CD4-positive, alpha-beta memory T cell (primary cell): Measurements from ENCODE around the gene SLC16A10. TPM values are rescaled to one million over a fixed set of nuclear protein-coding genes. Genes with fewer than 3 reads are reported as not detected.

Source experiments
- CTCF ChIA-PET: fragments of 350-600 bp; sonication (Branson Sonifier 250); formaldehyde crosslinking; loops from one replicate; lab custom pipeline; 2021; ENCODE audit warnings: inconsistent platforms; ENCODE audit not compliant: partially characterized antibody; lab: Charles Lee
- POLR2A ChIA-PET: fragments of 350-600 bp; sonication (Branson Sonifier 250); formaldehyde crosslinking; loops from one replicate; lab custom pipeline; 2021; ENCODE audit not compliant: partially characterized antibody; lab: Charles Lee
- DNase-seq, 5 donors: peaks; one replicate each; pipeline versions ENCODE4 v3.0.0 to v3.0.0-alpha.2; 2020 to 2022; ENCODE audit warnings: mixed read lengths in 1 of 5
- H3K27ac ChIP-seq: one replicate; pipeline ENCODE4 v1.7.0; 2013; ENCODE audit warnings: low read depth, low read length
- H3K27me3 ChIP-seq: 2 replicates; pipeline ENCODE4 v1.7.0; 2013; ENCODE audit warnings: mild to moderate bottlenecking, low read length, moderate library complexity; ENCODE audit not compliant: insufficient read depth
- H3K36me3 ChIP-seq: 2 replicates; pipeline ENCODE4 v1.7.0; 2013; ENCODE audit warnings: mild to moderate bottlenecking, low read length, moderate library complexity; ENCODE audit not compliant: insufficient read depth
- H3K4me1 ChIP-seq: 2 replicates; pipeline ENCODE4 v1.7.0; 2013; ENCODE audit warnings: mild to moderate bottlenecking, low read length, moderate library complexity; ENCODE audit not compliant: insufficient read depth
- H3K4me3 ChIP-seq, 2 donors: one replicate each; pipeline ENCODE4 v1.7.0; 2013; ENCODE audit warnings: low read length in 2 of 2, mild to moderate bottlenecking in 1 of 2
- H3K9me3 ChIP-seq, 2 donors: one replicate each; pipeline ENCODE4 v1.7.0; 2013; ENCODE audit warnings: low read length in 2 of 2, control low read depth in 1 of 2; ENCODE audit not compliant: control insufficient read depth in 1 of 2
- H3K27ac Mint-ChIP-seq, 7 donors: one replicate each; pipeline ENCODE4 v1.8.0; 2020 to 2021; ENCODE audit warnings: mixed read lengths in 7 of 7, mild to moderate bottlenecking in 6 of 7, inconsistent platforms in 3 of 7, moderate library complexity in 3 of 7
- H3K27me3 Mint-ChIP-seq, 2 donors: one replicate each; pipeline ENCODE4 v1.8.0; 2020 to 2021; ENCODE audit warnings: mixed read lengths in 2 of 2
- H3K36me3 Mint-ChIP-seq, 2 donors: one replicate each; pipeline ENCODE4 v1.8.0; 2020 to 2021; ENCODE audit warnings: mixed read lengths in 2 of 2, inconsistent platforms in 1 of 2, mild to moderate bottlenecking in 1 of 2
- H3K4me1 Mint-ChIP-seq, 4 donors: one replicate each; pipeline ENCODE4 v1.8.0; 2020 to 2021; ENCODE audit warnings: mixed read lengths in 4 of 4, mild to moderate bottlenecking in 1 of 4
- H3K4me3 Mint-ChIP-seq, 8 donors: one replicate each; pipeline ENCODE4 v1.8.0; 2020 to 2021; ENCODE audit warnings: mixed read lengths in 8 of 8, mild to moderate bottlenecking in 7 of 8, moderate library complexity in 6 of 8, inconsistent platforms in 3 of 8
- H3K9me3 Mint-ChIP-seq, 8 donors: one replicate each; pipeline ENCODE4 v1.8.0; 2020 to 2021; ENCODE audit warnings: mixed read lengths in 8 of 8, mild to moderate bottlenecking in 5 of 8, inconsistent platforms in 3 of 8, moderate library complexity in 1 of 8
- intact Hi-C: fragments of 100-400 bp; cut with micrococcal nuclease; formaldehyde crosslinking; loops from one replicate; pipeline ENCODE4 v1.15.1; 2023
- polyA plus RNA-seq, 2 donors: library from polyadenylated mRNA; unstranded; fragments of 300-500 nt; fragmentation: Illumina TruSeq; gene quantifications; one replicate each; pipeline ENCODE4 v1.2.3, GENCODE V29; 2021
- total RNA-seq, 2 experiments: library from RNA; stranded (reverse); gene quantifications; one replicate each; pipeline ENCODE4 v1.2.3, GENCODE V29; 2021

SLC16A10 gene
- total and polyA plus RNA-seq, 4 experiments from 2014 or later, result 5.6 to 11.2 (median 8.7) TPM

- intact Hi-C loops, result no loop called here
- no peaks in the 10 kb centered on the region for H3K9me3 ChIP-seq
- no peak overlapping the region for H3K4me3 Mint-ChIP-seq
- H3K27ac ChIP-seq, result no peak overlapping the region
- H3K4me3 ChIP-seq, result no peak overlapping the region
- peak overlapping the region in 1 of 7 donors; percentile 27 for H3K27ac Mint-ChIP-seq
- H3K27me3 ChIP-seq, result no peaks in the 10 kb centered on the region
- peaks cover 27% of the 10 kb centered on the region for H3K4me1 ChIP-seq
- peaks cover 15 to 51% (median 26%) of the 10 kb centered on the region in 4 donors for H3K4me1 Mint-ChIP-seq
- H3K27me3 Mint-ChIP-seq, result no peaks in the 10 kb centered on the region
- no peak for DNase-seq
- ChIA-PET CTCF (interaction anchor here (0.5 to 1.4 kb wide), 3 partner anchors 66 to 763 kb away, joined by 3 to 4 read pairs (median 3); no protein-coding TSS in a partner anchor), POLR2A (no interaction called here)
- peaks cover 24% of the 10 kb centered on the region for H3K36me3 ChIP-seq
- peaks cover 50 to 56% of the 10 kb centered on the region in 2 donors for H3K36me3 Mint-ChIP-seq
- peaks cover 0 to 1% (median 0%) of the 10 kb centered on the region in 8 donors for H3K9me3 Mint-ChIP-seq
Observed at GRCh38 chr6:111265842-111266241, 178.5 kb downstream of the SLC16A10 start.

GRCh38 chr6:111266276-111266675 lies 179.0 kb downstream of the SLC16A10 start:
- Histone ChIP-seq H3K36me3 (peaks cover 24% of the 10 kb centered on the region), H3K27me3 (no peaks in the 10 kb centered on the region), H3K27ac (no peak overlapping the region), H3K4me1 (peaks cover 23% of the 10 kb centered on the region), H3K9me3 (no peaks in the 10 kb centered on the region), H3K4me3 (no peak overlapping the region)
- Mint-ChIP-seq H3K4me3 (no peak overlapping the region), H3K27me3 (no peaks in the 10 kb centered on the region), H3K36me3 (peaks cover 49 to 56% of the 10 kb centered on the region in 2 donors), H3K4me1 (peaks cover 12 to 47% (median 22%) of the 10 kb centered on the region in 4 donors), H3K27ac (no peak overlapping the region), H3K9me3 (peaks cover 0 to 1% (median 0%) of the 10 kb centered on the region in 8 donors)
- ChIA-PET CTCF (interaction anchor here (0.5 kb wide), 1 partner anchor 66 kb away, joined by 3 read pairs; no protein-coding TSS in a partner anchor), POLR2A (no interaction called here)
- intact Hi-C loops, result no loop called here
- no peak for DNase-seq

- no peaks in the 10 kb centered on the region for H3K9me3 ChIP-seq
- H3K27ac ChIP-seq, result no peak overlapping the region
- no peak overlapping the region for H3K4me3 ChIP-seq
- CTCF ChIA-PET, result interaction anchor here (4.1 kb wide), 1 partner anchor 9 kb away, joined by 19 read pairs; a partner anchor contains a TSS
- H3K36me3 Mint-ChIP-seq, result peaks cover 54 to 58% of the 10 kb centered on the region in 2 donors
- peaks cover 10 to 39% (median 18%) of the 10 kb centered on the region in 4 donors for H3K4me1 Mint-ChIP-seq
- H3K9me3 Mint-ChIP-seq, result peaks cover 0 to 5% (median under 1%) of the 10 kb centered on the region in 8 donors
- peaks cover 13% of the 10 kb centered on the region for H3K4me1 ChIP-seq
- peaks cover 24% of the 10 kb centered on the region for H3K36me3 ChIP-seq
- H3K27ac Mint-ChIP-seq, result peak overlapping the region in 2 of 7 donors; percentile 18 to 53
- H3K4me3 Mint-ChIP-seq, result peak overlapping the region in 1 of 8 donors; percentile 2
- H3K27me3 Mint-ChIP-seq, result no peaks in the 10 kb centered on the region
- intact Hi-C loops, result no loop called here
- no peaks in the 10 kb centered on the region for H3K27me3 ChIP-seq
- POLR2A ChIA-PET, result no interaction called here
- DNase-seq, result no peak
Observed at GRCh38 chr6:111267764-111268333, 180.5 kb downstream of the SLC16A10 start.

GRCh38 chr6:111269401-111269970 lies 182.2 kb downstream of the SLC16A10 start:
- Histone ChIP-seq H3K36me3 (peaks cover 19% of the 10 kb centered on the region), H3K27me3 (no peaks in the 10 kb centered on the region), H3K9me3 (no peaks in the 10 kb centered on the region), H3K4me1 (peaks cover 12% of the 10 kb centered on the region), H3K4me3 (no peak overlapping the region), H3K27ac (no peak overlapping the region)
- ChIA-PET CTCF (interaction anchor here (4.1 kb wide), 1 partner anchor 11 kb away, joined by 19 read pairs; a partner anchor contains a TSS), POLR2A (no interaction called here)
- Mint-ChIP-seq H3K9me3 (peaks cover 0 to 20% (median 17%) of the 10 kb centered on the region in 8 donors), H3K36me3 (peaks cover 62 to 66% of the 10 kb centered on the region in 2 donors), H3K4me1 (peaks cover 9 to 39% (median 18%) of the 10 kb centered on the region in 4 donors), H3K4me3 (no peak overlapping the region), H3K27me3 (no peaks in the 10 kb centered on the region), H3K27ac (no peak overlapping the region)
- intact Hi-C loops, result no loop called here
- no peak for DNase-seq

GRCh38 chr6:111270121-111270520 lies 182.8 kb downstream of the SLC16A10 start:
- Histone ChIP-seq H3K36me3 (peaks cover 22% of the 10 kb centered on the region), H3K4me1 (peaks cover 12% of the 10 kb centered on the region), H3K9me3 (no peaks in the 10 kb centered on the region), H3K27me3 (no peaks in the 10 kb centered on the region), H3K27ac (no peak overlapping the region), H3K4me3 (no peak overlapping the region)
- Mint-ChIP-seq H3K4me3 (no peak overlapping the region), H3K27me3 (no peaks in the 10 kb centered on the region), H3K9me3 (peaks cover 0 to 26% (median 23%) of the 10 kb centered on the region in 8 donors), H3K36me3 (peaks cover 67 to 72% of the 10 kb centered on the region in 2 donors), H3K27ac (peak overlapping the region in 1 of 7 donors; percentile 53), H3K4me1 (peaks cover 9 to 39% (median 18%) of the 10 kb centered on the region in 4 donors)
- ChIA-PET CTCF (interaction anchor here (4.1 kb wide), 1 partner anchor 11 kb away, joined by 19 read pairs; a partner anchor contains a TSS), POLR2A (no interaction called here)
- DNase-seq, result no peak
- intact Hi-C loops, result no loop called here

- no peak overlapping the region for H3K27ac Mint-ChIP-seq
Observed at GRCh38 chr6:111274593-111275217, 187.4 kb downstream of the SLC16A10 start.

GRCh38 chr6:111276335-111276734 lies 189.0 kb downstream of the SLC16A10 start:
- Histone ChIP-seq H3K27me3 (no peaks in the 10 kb centered on the region), H3K27ac (no peak overlapping the region), H3K9me3 (no peaks in the 10 kb centered on the region), H3K4me1 (no peaks in the 10 kb centered on the region), H3K36me3 (peaks cover 22% of the 10 kb centered on the region), H3K4me3 (no peak overlapping the region)
- no peak for DNase-seq
- no peaks in the 10 kb centered on the region for H3K27me3 Mint-ChIP-seq
- H3K9me3 Mint-ChIP-seq, result peaks cover 0 to 34% (median 30%) of the 10 kb centered on the region in 8 donors
- ChIA-PET CTCF (interaction anchor here (1.7 kb wide), 1 partner anchor 17 kb away, joined by 5 read pairs; a partner anchor contains a TSS), POLR2A (no interaction called here)
- peaks cover 0 to 7% (median 1%) of the 10 kb centered on the region in 4 donors for H3K4me1 Mint-ChIP-seq
- H3K27ac Mint-ChIP-seq, result no peak overlapping the region
- H3K36me3 Mint-ChIP-seq, result peaks cover 79 to 81% of the 10 kb centered on the region in 2 donors
- no peak overlapping the region for H3K4me3 Mint-ChIP-seq
- intact Hi-C loops, result no loop called here

More at GRCh38 chr6:111274593-111275217, 187.4 kb downstream of the SLC16A10 start:
- H3K4me1 ChIP-seq, result no peaks in the 10 kb centered on the region
- peaks cover 0 to 36% (median 30%) of the 10 kb centered on the region in 8 donors for H3K9me3 Mint-ChIP-seq
- H3K27ac ChIP-seq, result no peak overlapping the region
- H3K27me3 Mint-ChIP-seq, result no peaks in the 10 kb centered on the region
- POLR2A ChIA-PET, result no interaction called here
- DNase-seq, result no peak
- H3K4me3 ChIP-seq, result no peak overlapping the region
- H3K27me3 ChIP-seq, result no peaks in the 10 kb centered on the region
- intact Hi-C loops, result no loop called here
- H3K36me3 Mint-ChIP-seq, result peaks cover 73 to 75% of the 10 kb centered on the region in 2 donors
- CTCF ChIA-PET, result interaction anchor here (1.7 kb wide), 1 partner anchor 15 kb away, joined by 5 read pairs; a partner anchor contains a TSS
- no peak overlapping the region for H3K4me3 Mint-ChIP-seq
- no peaks in the 10 kb centered on the region for H3K9me3 ChIP-seq
- peaks cover 0 to 7% (median 3%) of the 10 kb centered on the region in 4 donors for H3K4me1 Mint-ChIP-seq
- peaks cover 23% of the 10 kb centered on the region for H3K36me3 ChIP-seq
